Posterior vena cava (tissue), 2 donors: ENCODE measurements around the gene DNAJC13. TPM values are rescaled to one million over a fixed set of nuclear protein-coding genes. Genes with fewer than 3 reads are reported as not detected.

Experiments
- DNase-seq: peaks from one replicate; pipeline ENCODE4 v3.0.0-alpha.2; 2020; ENCODE audit warnings: low spot score
- intact Hi-C, 2 donors: fragments of 100-400 bp; cut with DNase I; formaldehyde crosslinking; loops; one replicate each; pipeline versions ENCODE4 v1.14.1 to v1.14.2; 2022 to 2023
- total RNA-seq, 2 donors: library from RNA; stranded (reverse); fragmentation: NEBNext Ultra II Directional; extraction: Animal tissue kit (Norgen Biotek cat#: 25700); gene quantifications; one replicate each; pipeline ENCODE4 v1.2.1, GENCODE V29; 2021
- donor health status: DM: yes; HTN: yes; CAD: no.
- donor health status: DM: yes; HTN: yes; CAD: no.

Gene DNAJC13
- total RNA-seq, 2 donors from 2014 or later: 53.3 to 58.4 TPM

- intact Hi-C loops: no loop called here
- DNase-seq: no peak
Observed at GRCh38 chr3:132405188-132405587, 12.1 kb upstream of the DNAJC13 start.

DNA sequence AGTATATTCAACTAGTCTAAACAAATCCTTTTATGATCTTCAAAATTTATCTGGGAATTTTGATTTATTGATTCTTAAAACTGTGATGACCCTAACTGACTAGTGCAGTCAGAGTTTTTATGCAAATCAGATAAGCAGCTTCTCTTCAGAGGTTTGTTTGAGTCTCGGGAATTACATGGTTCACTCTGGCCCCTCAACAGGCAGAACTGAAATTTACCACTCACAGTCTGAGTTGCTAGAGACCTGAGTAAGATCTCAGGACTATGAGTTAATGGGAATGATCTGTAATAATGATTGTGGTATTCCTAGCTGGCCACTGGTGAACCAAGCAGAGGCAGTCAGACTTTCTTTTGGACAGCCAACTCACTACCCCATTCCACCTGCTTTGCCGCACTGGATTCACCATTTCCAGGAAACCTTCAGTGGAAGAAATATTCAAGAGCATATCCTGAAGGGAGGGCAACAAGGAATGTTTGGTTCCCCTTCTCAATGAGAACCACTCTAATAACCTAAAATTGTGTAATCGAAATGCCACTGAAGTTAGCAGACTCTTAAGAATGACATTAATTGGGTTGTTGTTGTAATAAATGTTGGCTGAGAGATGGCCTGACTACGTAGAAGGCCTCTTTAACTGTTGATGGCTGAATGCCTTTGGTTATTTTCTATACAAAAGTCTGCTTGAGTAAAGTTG is 11.5 kb upstream of the DNAJC13 start:
- no peak for DNase-seq
- intact Hi-C loops: no loop called here

DNA sequence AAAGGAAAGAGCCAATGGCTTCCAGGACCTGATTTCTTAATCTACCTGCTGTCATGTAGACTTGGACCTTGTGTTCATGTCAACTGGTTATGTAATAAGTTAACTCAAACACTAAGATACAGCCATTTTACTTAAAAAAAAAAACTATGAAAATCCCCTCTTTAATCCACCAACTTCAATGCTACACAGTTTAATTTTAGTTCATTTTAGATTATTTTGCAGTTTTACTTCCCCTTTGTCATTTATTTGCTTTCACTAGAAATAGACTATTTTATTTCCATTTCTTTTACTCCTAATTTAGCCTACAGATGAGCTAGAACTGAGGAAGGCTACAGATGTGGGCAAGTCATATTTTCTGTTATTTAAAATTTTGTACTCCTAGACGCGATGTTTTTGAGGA is 10.7 kb upstream of the DNAJC13 start:
- no peak for DNase-seq
- intact Hi-C loops: no loop called here

- DNase-seq: no peak
- intact Hi-C loops: no loop called here
Observed at GRCh38 chr3:132407025-132407424, 10.3 kb upstream of the DNAJC13 start.

GRCh38 chr3:132414841-132415240 is 2.5 kb upstream of the DNAJC13 start:
- DNase-seq: no peak
- intact Hi-C loops: no loop called here

DNA sequence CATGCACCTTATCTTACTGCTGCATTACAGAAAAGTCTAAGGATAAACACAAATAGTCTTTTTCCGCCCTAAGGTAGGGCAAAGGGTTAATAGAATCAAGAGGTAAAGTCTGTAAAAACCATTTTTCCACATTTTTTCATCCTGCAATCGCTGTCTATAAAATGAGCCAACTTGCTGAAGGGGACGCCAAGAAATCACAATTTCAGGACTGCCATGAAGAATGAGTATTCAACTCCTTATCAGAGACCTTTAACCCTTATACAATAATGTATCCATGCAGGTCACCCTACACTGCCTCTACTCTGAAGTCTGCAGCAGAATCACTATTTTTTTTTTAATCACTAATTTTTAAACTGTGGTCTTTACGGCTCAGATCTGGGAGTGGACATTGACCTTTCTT is 1.1 kb upstream of the DNAJC13 start:
- DNase-seq: no peak
- intact Hi-C loops: no loop called here

GRCh38 chr3:132417695-132418411 is 551 bp downstream of the DNAJC13 start:
- peak; percentile 84 for DNase-seq
- intact Hi-C loops: no loop called here

DNA sequence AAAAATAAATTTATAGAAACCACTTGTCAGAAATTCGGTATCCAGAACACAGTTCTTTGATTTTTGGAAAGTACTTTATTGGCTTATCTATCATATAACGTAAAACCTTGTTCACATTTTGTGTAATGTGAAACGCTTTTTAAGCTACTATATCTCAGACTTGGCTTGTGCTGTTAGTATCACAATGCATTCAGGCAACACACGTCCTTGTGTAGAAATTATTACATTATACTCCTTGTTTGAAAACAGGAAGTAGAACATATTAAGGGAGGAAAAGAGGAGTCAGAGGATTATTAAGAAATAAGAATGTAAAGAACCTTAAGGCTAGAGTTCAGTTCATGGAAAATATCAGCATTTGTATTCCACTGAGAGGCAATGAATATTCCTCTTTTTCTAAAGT is 1.6 kb downstream of the DNAJC13 start:
- intact Hi-C loops: no loop called here
- no peak for DNase-seq

- no peak for DNase-seq
Observed at GRCh38 chr3:132421832-132422231, 4.5 kb downstream of the DNAJC13 start.

GRCh38 chr3:132422531-132422930 is 5.2 kb downstream of the DNAJC13 start:
- intact Hi-C loops: no loop called here
- no peak for DNase-seq

More at GRCh38 chr3:132421832-132422231, 4.5 kb downstream of the DNAJC13 start:
- intact Hi-C loops: no loop called here

DNA sequence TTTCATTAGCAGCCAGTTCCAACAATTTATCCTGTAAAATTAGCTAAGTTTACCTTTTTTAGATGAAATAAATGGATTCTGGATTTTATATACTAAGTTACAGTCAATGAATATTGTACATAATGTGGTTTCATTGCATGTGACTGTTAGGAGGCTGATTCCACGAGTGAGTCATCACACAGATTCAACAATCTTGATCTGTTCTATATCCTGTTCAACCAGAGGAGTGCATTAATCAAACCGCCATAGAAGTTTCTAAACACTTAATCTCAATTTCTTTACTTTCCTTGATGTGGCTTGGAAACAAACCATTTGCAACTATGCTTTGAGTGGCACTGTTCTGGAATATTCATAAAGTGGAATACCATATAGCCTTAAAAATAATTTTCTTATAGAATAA is 15.3 kb downstream of the DNAJC13 start:
- DNase-seq: no peak
- intact Hi-C loops: no loop called here

GRCh38 chr3:132433121-132433520 is 15.8 kb downstream of the DNAJC13 start:
- DNase-seq: no peak
- intact Hi-C loops: no loop called here

- DNase-seq: no peak
- intact Hi-C loops: no loop called here
Observed at GRCh38 chr3:132435224-132435910, 18.1 kb downstream of the DNAJC13 start.

DNA sequence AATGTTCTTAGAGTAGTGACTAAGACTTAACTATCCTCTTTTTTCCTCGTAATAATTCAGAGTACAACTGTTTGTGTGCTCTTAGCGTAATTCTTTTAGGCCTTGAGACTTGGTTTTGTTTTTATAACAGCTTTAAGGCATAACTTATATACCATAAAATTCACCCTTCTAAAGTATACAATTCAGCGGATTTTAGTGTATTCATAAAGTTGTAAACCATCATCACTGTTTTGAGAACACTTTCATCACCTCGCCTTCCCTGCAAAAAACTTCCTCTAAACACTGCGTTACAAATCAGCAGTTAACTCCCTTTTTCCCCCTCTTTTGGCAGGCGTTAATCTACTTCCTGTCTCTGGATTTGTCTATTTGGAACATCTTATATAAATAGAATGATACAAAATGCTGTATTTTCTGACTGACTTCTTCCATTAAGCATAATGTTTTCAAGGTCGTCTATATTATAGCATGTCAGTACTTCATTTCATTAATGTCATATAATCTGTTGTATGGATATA is 18.7 kb downstream of the DNAJC13 start:
- DNase-seq: no peak
- intact Hi-C loops: no loop called here

DNA sequence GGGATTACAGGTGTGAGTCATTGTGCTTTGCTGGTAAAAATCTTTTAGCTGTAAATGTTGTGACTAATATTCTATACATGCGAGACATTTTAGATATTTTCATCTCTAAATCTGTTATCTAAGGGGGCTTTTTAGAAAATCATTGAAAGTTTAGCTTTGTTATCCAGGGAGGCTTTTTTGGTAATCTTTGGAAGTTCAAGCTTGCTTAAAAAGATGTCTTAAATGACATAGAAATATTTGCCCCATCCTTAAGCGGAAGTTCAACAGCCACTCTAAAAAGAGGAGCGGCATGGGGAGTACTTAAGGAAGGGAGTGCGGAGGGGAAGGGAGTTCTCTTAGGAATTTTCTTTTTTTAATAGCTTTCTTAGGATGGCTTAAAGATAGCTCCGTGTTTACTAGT is 26.1 kb downstream of the DNAJC13 start:
- no peak for DNase-seq
- intact Hi-C loops: loop anchor here in 1 of 2 donors (10.0 kb wide), 1 partner anchor 1689 kb away; no protein-coding TSS in a partner anchor

DNA sequence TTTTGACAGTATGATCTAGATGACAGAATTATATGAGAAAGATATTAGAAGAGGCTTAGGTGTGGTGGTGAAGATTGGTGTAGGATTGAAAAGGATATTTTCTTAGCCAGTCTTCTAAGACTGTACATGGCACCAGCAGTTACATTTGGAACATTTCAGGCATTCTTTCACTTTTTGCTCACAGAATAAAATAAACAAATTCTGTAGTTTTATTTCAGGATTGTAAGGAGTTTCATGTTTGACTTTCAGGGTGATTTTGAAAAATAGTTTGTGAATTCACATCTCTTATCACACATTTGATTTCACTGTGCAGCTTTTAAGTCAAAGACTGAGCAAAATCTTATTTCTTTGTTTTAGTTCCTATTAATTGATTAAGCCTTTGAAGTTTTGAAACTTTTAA is 27.1 kb downstream of the DNAJC13 start:
- intact Hi-C loops: loop anchor here in 1 of 2 donors (10.0 kb wide), 1 partner anchor 1690 kb away; no protein-coding TSS in a partner anchor
- DNase-seq: no peak

GRCh38 chr3:132445817-132446216 is 28.5 kb downstream of the DNAJC13 start:
- intact Hi-C loops: loop anchor here in 1 of 2 donors (10.0 kb wide), 1 partner anchor 1691 kb away; no protein-coding TSS in a partner anchor
- no peak for DNase-seq

DNA sequence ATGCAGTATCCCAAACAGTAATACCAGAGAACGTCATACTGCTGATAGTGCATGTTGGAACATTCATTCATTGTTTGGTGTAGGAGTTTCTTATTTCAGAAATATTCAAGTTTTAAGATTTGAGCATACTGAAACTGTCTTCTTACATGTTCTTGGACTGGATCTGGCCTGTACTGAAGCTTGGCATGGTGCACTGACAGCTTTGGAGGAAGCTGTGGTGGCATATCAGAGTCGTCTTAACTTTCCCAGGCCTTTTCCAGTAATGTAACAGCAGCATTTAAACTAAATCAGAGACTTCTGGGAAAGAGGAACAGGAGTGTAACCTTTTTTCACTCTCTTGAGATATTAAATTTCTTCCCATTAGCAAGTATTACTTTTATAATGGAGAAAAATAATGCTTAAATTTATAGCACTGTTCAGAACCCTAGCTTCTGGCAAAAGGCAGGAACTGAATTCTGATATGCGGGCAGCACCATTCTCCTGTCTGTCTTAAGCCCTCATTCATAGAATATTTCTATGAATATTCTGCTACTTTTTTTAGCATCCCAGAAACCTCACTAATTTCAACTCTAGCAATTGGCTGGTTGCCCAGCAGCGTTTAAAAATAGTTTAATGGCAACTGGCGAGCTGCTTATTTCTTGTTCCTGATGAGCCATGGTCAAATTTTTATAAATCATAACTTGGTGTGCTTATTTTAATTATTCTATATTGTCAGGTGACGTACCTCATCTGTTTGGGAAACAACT is 31.1 kb downstream of the DNAJC13 start:
- intact Hi-C loops: loop anchor here in 1 of 2 donors (10.0 kb wide), 1 partner anchor 1694 kb away; no protein-coding TSS in a partner anchor
- DNase-seq: no peak

DNA sequence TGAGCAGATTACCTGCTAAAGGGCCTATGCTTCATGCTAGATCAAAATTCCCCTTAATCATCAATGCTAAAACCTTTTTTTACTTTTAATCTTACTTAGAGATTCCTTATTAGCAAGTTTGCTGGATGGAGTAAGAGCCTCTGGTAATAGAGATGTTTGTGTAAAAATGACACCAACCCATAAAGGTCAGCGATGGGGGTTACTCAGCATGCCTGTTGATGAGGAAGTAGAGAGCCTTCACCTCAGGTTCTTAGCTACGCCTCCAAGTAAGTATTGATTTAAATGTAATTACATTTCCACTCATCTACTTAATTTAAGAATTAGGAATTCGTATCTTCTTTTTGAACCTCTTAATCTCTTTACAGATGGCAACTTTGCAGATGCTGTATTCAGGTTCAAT is 38.8 kb downstream of the DNAJC13 start:
- intact Hi-C loops: no loop called here
- no peak for DNase-seq
